ENCODE results near the gene IL12RB2.

DNA sequence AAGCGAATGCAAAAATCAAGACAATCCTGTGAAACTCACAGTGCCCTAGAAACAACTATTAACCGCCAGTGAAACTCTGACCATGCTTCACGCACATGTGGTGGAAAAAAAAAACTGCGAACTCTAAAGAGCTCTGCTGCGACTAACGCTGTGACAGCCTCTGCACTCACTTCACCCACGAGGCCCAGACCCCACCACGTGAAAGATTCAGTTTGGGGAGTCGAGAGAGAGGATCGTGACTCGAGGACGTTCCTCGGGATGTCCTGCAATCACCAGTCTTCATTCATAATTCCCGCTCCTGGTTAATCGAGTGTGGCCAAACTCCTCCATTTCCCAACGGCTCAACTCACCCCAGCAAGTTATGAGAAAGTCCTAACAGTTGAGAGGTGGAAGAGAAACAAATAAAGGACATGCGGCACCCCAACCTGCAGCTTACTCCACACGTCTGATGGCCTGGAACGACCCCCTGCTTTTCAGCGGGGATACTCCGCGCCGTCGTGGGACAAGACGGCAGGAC lies 121.4 kb downstream of the IL12RB2 start:
- TF ChIP-seq, protein P1, sequence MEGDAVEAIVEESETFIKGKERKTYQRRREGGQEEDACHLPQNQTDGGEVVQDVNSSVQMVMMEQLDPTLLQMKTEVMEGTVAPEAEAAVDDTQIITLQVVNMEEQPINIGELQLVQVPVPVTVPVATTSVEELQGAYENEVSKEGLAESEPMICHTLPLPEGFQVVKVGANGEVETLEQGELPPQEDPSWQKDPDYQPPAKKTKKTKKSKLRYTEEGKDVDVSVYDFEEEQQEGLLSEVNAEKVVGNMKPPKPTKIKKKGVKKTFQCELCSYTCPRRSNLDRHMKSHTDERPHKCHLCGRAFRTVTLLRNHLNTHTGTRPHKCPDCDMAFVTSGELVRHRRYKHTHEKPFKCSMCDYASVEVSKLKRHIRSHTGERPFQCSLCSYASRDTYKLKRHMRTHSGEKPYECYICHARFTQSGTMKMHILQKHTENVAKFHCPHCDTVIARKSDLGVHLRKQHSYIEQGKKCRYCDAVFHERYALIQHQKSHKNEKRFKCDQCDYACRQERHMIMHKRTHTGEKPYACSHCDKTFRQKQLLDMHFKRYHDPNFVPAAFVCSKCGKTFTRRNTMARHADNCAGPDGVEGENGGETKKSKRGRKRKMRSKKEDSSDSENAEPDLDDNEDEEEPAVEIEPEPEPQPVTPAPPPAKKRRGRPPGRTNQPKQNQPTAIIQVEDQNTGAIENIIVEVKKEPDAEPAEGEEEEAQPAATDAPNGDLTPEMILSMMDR (IDR thresholded peaks at IDR 0.05) = no peak
- no peak for TF ChIP-seq POLR2A (IDR thresholded peaks at IDR 0.05)

All from body of pancreas (tissue), 4 donors.